HG03442 (cell line): ENCODE data around the gene SLC38A1.
"Not testable (repeated sequence)": the region's sequence is repeated elsewhere in the genome, so short reads cannot be mapped to it uniquely, and the experiment has no call there.

Source experiments
- ATAC-seq: cut with Tn5 transposase; IDR thresholded peaks from one replicate; pipeline ENCODE4 v1.9.1; 2021; ENCODE audit warnings: mild to moderate bottlenecking, moderate library complexity; ENCODE audit not compliant: unreplicated experiment

Gene SLC38A1

DNA sequence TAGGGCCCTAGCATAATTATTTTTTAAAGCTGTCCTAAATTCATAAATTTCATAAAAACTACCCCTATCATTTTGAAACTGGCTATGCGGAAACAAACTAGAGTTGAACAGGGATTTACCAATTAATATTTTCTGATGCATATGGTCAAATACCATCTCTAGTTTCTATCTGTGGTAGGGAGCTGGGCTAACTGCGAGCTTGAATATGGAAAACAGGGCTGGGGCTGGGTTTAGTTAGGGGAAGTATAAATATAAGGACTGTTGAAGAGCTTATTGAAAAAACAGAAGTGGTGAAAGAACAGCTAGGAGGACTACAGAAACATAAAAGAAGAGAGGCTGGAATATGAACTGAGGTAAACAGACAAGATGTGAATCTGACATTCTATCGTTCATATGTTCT is 91.8 kb downstream of the SLC38A1 start:
- peak; percentile 26 for ATAC-seq

- ATAC-seq = no peak
These were observed 93.9 kb downstream of the SLC38A1 start for GRCh38 chr12:46174919-46175318.

- ATAC-seq = no peak
These were observed 94.7 kb downstream of the SLC38A1 start for GRCh38 chr12:46174061-46174662.

DNA sequence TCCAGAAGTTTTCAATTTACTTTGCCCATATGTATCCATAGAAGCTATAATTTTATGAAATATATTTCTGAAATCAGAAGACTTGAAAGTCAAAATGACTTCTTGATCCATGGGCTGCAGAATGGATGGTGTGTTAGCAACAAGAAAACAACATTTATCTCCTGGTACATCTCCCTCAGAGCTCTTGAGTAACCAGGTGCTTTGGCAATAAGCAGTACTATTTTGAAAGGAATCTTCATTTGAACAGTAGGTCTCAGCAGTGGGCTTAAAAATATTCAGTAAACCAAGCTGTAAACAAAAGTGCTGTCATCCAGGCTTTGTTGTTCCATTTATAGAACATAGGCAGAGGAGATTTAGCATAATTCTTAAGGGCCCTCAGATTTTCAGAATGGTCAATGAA is 100.4 kb downstream of the SLC38A1 start:
- ATAC-seq = no peak

DNA sequence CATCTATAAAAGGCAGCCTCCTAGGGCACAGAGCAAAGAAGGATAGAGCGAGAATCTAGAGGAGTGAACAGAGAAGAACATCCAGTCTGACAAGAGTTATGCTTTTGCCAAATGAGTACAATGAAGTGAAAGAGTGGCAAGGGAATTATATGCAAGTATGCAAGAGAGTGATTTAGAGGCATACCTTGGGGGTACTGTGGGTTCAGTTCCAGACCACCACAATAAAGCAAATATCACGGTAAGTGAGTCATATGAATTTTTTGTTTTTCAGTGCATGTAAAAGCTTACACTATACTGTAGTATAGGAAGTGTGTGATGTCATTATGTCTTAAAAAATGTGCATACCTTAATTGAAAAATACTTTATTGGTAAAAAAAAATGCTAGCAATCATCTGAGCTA is 101.4 kb downstream of the SLC38A1 start:
- ATAC-seq = no peak

- ATAC-seq = no peak
These were observed 103.7 kb downstream of the SLC38A1 start for GRCh38 chr12:46165191-46165590.

DNA sequence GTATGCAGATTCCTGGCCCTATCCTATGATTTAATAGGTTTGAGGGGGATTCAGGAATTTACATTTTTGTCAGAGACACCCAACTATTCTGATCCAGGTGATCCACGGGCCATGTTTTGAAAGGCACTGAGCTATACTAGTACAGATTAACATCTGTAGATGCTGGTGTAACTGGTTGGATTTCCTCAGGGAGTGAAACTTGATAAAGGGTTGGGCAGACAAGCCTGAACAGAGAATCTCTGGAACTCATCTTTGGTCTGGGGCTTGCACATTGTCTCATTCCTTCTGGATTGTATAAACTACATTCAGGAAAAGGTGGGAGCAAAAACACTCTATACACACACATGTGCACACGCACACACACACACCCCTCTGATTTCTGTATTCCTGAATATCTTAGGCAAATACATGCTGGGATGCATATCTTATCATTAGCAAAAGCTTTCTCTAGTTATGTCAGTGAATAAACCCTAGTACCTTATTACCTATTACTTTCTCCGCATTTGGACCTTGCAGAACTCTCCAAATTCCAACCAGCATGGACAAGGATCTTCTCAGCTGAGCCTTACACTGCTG is 104.6 kb downstream of the SLC38A1 start:
- ATAC-seq = no peak

DNA sequence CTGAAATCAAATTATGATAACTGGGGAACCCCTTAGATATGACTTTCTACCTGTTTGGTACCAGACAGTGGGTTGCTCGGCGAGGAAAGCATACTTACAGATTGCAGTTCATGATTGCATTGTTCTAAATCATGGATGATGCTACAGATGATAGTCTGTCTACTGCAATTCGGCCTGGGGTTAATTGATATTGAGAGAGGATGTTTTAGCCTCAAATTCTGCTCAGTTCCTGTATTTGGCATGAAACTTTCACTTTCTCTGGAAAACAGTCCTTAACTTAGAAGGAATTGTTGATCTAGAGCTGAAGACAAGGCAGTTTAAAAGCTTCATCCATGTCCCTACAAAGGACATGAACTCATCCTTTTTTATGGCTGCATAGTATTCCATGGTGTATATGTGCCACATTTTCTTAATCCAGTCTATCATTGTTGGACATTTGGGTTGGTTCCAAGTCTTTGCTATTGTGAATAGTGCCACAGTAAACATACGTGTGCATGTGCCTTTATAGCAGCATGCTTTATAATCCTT is 106.2 kb downstream of the SLC38A1 start:
- not testable (repeated sequence) for ATAC-seq

DNA sequence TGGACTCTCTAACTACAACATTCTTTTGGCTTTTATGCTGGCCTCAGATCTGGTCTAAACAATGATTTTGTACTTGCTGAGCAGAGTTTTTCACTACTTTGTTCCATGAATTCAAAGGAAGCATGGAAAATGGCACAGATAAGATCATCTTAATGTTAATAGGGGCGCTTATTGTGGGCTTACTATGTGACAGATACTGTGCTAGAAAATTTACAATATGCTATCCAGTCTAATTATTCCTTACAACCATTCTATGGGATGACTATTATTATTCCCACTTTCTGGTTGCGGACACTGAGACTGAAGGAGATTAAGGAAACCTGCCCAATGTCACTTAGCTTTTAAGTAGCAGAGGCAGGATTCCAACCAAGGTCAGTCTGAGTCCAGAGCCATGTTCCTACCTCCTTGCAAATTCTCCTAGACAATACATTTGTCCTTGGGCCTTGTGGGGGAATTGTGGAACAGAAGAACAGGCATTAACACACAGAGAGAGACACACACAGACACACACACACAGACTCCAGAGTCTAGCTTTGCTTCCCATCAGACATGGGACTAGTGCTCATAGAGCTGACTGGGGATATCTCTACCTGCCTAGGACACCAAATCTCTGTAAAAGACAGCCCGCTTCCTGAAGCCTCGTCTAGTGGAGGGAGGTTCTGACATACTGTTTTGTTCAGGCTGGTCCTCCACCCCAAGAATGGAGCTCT is 107.7 kb downstream of the SLC38A1 start:
- ATAC-seq = no peak

DNA sequence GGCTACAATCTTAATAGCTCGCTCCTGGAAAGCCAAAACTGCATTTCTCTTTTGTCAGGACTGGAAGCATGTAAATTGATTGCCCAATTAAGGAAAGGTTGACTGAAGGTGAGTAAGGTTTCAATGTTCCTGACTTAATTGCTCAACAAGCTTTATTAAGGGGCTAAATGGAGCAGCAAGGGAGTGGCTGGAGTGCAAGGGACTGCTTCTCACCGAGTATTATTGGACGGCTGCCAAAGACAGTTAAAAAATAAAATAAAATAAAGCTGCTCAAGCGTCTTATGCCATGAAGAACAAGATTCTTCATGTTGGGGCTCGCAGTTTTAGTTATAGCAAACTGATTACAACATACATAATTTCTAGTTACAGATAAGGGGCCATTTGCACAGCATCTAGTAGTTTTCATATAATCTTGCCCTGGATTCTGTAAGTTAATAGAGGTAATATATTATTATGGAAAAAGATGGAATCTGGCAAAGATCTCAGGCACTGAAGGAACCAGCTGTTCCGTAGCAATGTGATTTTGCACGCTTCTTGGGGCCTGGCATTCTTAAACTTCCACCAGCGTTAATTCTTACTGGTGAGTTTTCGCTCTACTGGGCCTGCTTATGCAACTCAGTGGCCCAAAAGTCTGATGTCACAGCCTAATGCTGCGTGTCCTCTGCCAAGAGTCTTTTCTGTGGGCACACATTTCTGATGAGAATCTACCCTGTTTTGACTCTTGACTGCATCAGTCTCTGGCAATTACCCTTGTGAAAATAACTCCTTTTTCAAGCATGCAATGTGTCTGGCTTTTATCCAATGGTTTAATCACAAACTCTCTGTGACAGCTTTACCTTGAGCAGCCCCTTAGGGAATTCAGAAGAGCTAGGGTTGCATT is 108.5 kb downstream of the SLC38A1 start:
- no peak for ATAC-seq

DNA sequence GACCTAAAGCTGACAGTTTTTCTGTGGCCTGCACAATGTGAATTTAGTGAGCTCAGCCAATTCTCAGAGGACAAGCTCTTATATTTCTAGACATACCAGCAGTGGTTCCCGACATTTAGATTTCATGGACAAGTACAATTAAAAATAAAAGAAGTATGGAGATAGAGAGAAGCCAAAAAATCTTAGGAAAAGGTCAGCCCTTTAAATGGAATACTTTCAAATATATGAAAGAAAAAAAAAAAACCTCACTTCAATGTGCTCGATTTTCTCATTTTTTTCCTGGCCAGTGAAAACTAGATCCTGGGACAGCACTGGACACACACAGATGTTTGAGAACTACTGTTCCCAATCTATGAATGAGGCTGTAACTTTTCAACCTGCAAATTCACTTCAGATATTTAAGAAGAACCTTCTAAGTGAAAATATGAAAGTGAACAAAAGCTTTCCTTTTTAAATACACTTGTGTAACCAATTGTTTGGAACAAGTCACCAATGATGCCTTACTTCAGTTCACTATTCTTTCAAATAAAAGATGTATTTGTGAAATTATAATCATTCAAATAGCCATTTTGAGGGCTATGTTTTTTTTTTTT is 109.4 kb downstream of the SLC38A1 start:
- no peak for ATAC-seq

DNA sequence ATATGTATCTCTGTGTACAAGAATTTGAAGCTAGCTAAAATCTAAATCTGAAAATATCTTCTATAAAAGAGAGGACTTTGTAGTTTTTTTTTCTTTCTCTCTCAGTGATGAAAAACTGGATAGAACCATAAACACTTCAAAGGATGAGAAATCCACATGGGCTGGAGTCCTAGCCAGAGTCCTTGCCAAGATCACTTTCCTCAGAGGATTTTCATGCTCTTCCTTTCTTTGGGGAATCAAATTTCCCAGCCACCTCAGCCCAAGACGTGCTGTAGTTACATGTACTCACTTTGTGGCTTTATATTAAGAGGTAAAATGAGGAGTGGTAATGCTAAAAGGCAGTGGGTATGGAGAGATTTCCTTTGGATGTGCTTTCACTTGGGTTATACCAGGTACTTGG is 110.3 kb downstream of the SLC38A1 start:
- ATAC-seq = no peak

DNA sequence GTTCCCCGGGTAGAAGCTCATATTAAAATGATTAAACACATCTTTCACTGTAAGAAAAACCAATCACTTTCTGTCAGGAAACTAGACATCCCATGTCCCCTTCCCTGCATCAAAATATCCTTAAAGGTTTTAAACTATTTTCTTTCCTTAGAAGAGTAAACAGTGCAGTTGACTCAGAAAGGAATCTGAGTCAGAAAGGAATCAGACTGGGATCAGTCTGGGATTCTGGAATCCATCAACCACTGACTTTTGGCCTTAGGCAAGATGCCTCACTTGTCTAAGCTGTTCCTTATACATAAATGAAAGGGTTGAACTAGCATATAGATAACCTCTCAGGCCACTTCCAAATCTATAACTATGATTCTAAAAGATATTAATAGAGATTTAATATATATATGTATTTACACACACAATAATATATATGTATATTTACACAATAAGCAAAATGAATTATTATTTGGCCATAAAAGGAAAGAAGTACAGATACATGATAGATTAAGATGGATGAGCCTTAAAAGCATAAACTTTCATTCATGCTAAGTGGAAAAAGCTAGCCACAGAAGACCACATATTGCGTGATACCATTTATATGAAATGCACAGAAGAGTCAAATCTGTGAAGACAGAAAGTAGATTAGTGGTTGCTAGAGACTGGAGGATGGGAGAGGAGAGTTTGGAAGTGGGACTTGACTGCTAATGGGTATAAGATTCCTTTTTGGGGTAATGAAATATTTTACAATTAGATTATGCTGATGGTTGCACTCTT is 114.4 kb downstream of the SLC38A1 start:
- no peak for ATAC-seq

- no peak for ATAC-seq
These were observed 115.5 kb downstream of the SLC38A1 start for GRCh38 chr12:46153268-46153872.

DNA sequence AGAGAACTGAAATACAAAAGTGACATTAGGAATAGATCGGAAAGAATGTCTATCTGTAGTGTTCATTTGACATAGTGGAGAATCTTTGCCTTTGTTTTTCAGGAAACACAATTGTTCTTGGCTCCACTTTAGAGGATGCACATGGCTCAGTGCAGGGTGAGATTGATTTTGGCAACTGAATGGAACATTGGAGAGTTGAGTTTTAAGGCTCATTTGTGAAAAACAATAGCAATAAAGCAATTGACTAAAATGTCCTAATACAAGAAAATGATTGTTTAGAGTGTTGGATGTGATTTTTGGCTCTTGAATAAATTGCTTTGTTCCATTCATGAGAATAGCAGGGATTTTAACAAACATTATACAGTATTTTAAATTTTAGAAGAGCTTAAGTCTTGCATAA is 116.4 kb downstream of the SLC38A1 start:
- no peak for ATAC-seq

GRCh38 chr12:46150735-46151134 is 118.1 kb downstream of the SLC38A1 start:
- no peak for ATAC-seq

GRCh38 chr12:46149905-46150304 is 118.9 kb downstream of the SLC38A1 start:
- ATAC-seq = no peak

DNA sequence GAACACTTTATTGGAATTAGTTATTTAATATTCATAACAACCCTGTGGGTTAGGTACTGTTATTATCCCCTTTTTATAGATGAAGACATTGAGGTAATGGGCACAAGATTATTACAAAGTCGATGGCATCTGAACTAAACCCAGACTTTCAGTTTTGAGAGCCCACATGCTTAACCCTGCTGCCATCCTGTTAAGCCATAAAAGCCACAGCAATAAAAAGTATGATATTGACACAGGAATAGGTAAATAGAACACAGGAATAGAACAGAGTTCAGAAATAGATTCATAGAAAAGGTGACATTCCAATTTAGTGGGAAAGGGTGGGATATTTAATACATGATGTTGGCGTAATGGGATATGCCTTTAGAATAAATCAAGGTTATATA is 119.8 kb downstream of the SLC38A1 start:
- no peak for ATAC-seq

DNA sequence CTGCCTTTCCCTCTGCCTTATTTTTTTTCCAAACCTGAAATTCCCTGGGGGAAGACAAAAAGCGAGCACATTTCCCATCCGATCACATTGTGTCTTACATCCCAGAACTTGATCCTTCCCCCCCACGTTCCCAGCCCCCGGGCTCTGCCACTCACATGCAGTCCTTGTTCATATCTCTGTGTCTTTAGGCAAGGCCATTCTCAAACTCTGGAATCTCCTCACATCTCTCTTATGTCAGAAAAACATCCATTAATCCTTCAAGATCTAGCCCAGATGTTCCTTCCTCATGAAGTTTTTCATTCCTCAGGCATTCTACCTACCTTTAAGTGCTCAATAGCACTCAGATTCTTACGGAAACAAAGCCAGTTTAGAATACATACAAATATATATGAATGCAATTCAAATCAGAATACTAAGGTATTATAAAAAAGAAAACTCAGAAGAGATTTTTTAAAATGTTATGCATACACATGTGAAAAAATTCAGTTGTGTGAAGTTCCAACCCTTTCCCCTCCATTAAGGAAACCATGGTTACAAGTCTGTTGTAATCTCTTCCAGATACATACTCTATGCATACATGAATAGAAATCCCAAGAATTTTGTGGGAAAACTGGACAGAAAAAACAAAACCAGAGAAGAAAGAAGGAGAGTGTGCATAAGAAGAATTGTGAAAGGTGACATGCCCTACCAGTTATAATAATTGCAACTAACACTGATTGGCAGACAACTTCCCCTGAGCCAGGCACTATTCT is 120.3 kb downstream of the SLC38A1 start:
- no peak for ATAC-seq
